Activated T-helper 2 cell treated with anti-CD3 and anti-CD28 coated beads, Interferon-gamma antibody, Interleukin-2, Interleukin-4, amounts not matched to agents 10 μg/mL and 5 μg/mL and 100 μg/mL, durations not matched to agents 14 hours and 24 hours and 36 hours (primary cell): ENCODE data around the gene SPATA46. TPM values are rescaled to one million over a fixed set of nuclear protein-coding genes. Genes with fewer than 3 reads are reported as not detected.
"Not testable (repeated sequence)": the region's sequence is repeated elsewhere in the genome, so short reads cannot be mapped to it uniquely, and the experiment has no call there.

Experiments used
- DNase-seq: peaks from one replicate; pipeline ENCODE4 v3.0.0; 2021; ENCODE audit warnings: low spot score
- H3K27ac Mint-ChIP-seq: one replicate; pipeline ENCODE4 v1.8.0; 2021; ENCODE audit warnings: mixed read lengths
- H3K27me3 Mint-ChIP-seq: one replicate; pipeline ENCODE4 v1.8.0; 2021; ENCODE audit warnings: low read depth, mixed read lengths
- H3K36me3 Mint-ChIP-seq: one replicate; pipeline ENCODE4 v1.8.0; 2021; ENCODE audit warnings: low read depth, mixed read lengths
- H3K4me1 Mint-ChIP-seq: one replicate; pipeline ENCODE4 v1.8.0; 2021; ENCODE audit warnings: low read depth, mixed read lengths
- H3K4me3 Mint-ChIP-seq: one replicate; pipeline ENCODE4 v1.8.0; 2021; ENCODE audit warnings: low read depth, mild to moderate bottlenecking, moderate library complexity, mixed read lengths
- H3K9me3 Mint-ChIP-seq: one replicate; pipeline ENCODE4 v1.8.0; 2021; ENCODE audit warnings: mixed read lengths
- intact Hi-C: fragments of 100-400 bp; cut with micrococcal nuclease; formaldehyde crosslinking; loops from one replicate; pipeline ENCODE4 v1.15.1; 2023
- total RNA-seq: library from RNA; stranded (reverse); gene quantifications from 2 replicates; pipeline ENCODE4 v1.2.3, GENCODE V29; 2022

Gene SPATA46
- total RNA-seq, result not detected in 2 replicates

GRCh38 chr1:162376691-162377090 lies at the start of gene SPATA46:
SPATA46 (minus strand) TSS chr1:162376854; CDS start chr1:162376790, 64 bp downstream.
- Mint-ChIP-seq H3K27ac (no peak within 1 kb of the TSS), H3K27me3 (peaks cover 2% of the 10 kb centered on the region), H3K4me3 (no peak within 1 kb of the TSS), H3K4me1 (no peaks in the 10 kb centered on the region), H3K9me3 (no peaks in the 10 kb centered on the region), H3K36me3 (no peaks in the 10 kb centered on the region)
- no peak for DNase-seq
- intact Hi-C loops, result no loop called here

GRCh38 chr1:162422662-162423375 lies 46.2 kb upstream of the SPATA46 start:
- no peak for DNase-seq
- peaks cover 2% of the 10 kb centered on the region for H3K4me1 Mint-ChIP-seq
- intact Hi-C loops, result no loop called here
- no peaks in the 10 kb centered on the region for H3K9me3 Mint-ChIP-seq
- H3K4me3 Mint-ChIP-seq, result no peak overlapping the region
- no peaks in the 10 kb centered on the region for H3K36me3 Mint-ChIP-seq
- peaks cover 6% of the 10 kb centered on the region for H3K27me3 Mint-ChIP-seq
- H3K27ac Mint-ChIP-seq, result no peak overlapping the region

GRCh38 chr1:162421258-162422164 lies 44.9 kb upstream of the SPATA46 start:
- no peaks in the 10 kb centered on the region for H3K9me3 Mint-ChIP-seq
- H3K36me3 Mint-ChIP-seq, result no peaks in the 10 kb centered on the region
- DNase-seq, result no peak
- peaks cover 2% of the 10 kb centered on the region for H3K4me1 Mint-ChIP-seq
- H3K4me3 Mint-ChIP-seq, result no peak overlapping the region
- H3K27ac Mint-ChIP-seq, result no peak overlapping the region
- H3K27me3 Mint-ChIP-seq, result peaks cover 6% of the 10 kb centered on the region
- intact Hi-C loops, result no loop called here

- peaks cover 2% of the 10 kb centered on the region for H3K4me1 Mint-ChIP-seq
- H3K27me3 Mint-ChIP-seq, result peaks cover 6% of the 10 kb centered on the region
- no peak for DNase-seq
- H3K4me3 Mint-ChIP-seq, result no peak overlapping the region
- H3K36me3 Mint-ChIP-seq, result no peaks in the 10 kb centered on the region
- H3K9me3 Mint-ChIP-seq, result no peaks in the 10 kb centered on the region
- intact Hi-C loops, result no loop called here
- no peak overlapping the region for H3K27ac Mint-ChIP-seq
Measured at GRCh38 chr1:162420120-162420519, 43.5 kb upstream of the SPATA46 start.

GRCh38 chr1:162419450-162419931 lies 42.8 kb upstream of the SPATA46 start:
- DNase-seq, H3K27me3 Mint-ChIP-seq, H3K9me3 Mint-ChIP-seq, H3K4me3 Mint-ChIP-seq, H3K36me3 Mint-ChIP-seq, intact Hi-C loops, H3K4me1 Mint-ChIP-seq, H3K27ac Mint-ChIP-seq: not testable (repeated sequence)

- H3K9me3 Mint-ChIP-seq, H3K4me1 Mint-ChIP-seq, H3K27ac Mint-ChIP-seq, H3K36me3 Mint-ChIP-seq, H3K27me3 Mint-ChIP-seq, DNase-seq, intact Hi-C loops, H3K4me3 Mint-ChIP-seq: not testable (repeated sequence)
Measured at GRCh38 chr1:162418584-162418983, 41.9 kb upstream of the SPATA46 start.

GRCh38 chr1:162417650-162418049 lies 41.0 kb upstream of the SPATA46 start:
- Mint-ChIP-seq H3K27ac (no peak overlapping the region), H3K4me3 (no peak overlapping the region), H3K9me3 (no peaks in the 10 kb centered on the region), H3K27me3 (no peaks in the 10 kb centered on the region), H3K4me1 (peaks cover 10% of the 10 kb centered on the region), H3K36me3 (no peaks in the 10 kb centered on the region)
- intact Hi-C loops, result no loop called here
- DNase-seq, result no peak

GRCh38 chr1:162416909-162417308 lies 40.3 kb upstream of the SPATA46 start:
- DNase-seq, result no peak
- H3K4me1 Mint-ChIP-seq, result peaks cover 10% of the 10 kb centered on the region
- H3K27me3 Mint-ChIP-seq, result no peaks in the 10 kb centered on the region
- intact Hi-C loops, result no loop called here
- no peaks in the 10 kb centered on the region for H3K9me3 Mint-ChIP-seq
- H3K27ac Mint-ChIP-seq, result no peak overlapping the region
- H3K4me3 Mint-ChIP-seq, result no peak overlapping the region
- no peaks in the 10 kb centered on the region for H3K36me3 Mint-ChIP-seq

GRCh38 chr1:162416215-162416614 lies 39.6 kb upstream of the SPATA46 start:
- Mint-ChIP-seq H3K36me3 (no peaks in the 10 kb centered on the region), H3K4me1 (peaks cover 8% of the 10 kb centered on the region), H3K27me3 (no peaks in the 10 kb centered on the region), H3K27ac (no peak overlapping the region), H3K4me3 (no peak overlapping the region), H3K9me3 (no peaks in the 10 kb centered on the region)
- intact Hi-C loops, result no loop called here
- no peak for DNase-seq

- Mint-ChIP-seq H3K36me3 (no peaks in the 10 kb centered on the region), H3K27me3 (no peaks in the 10 kb centered on the region), H3K4me3 (no peak within 1 kb of the TSS)
Measured at GRCh38 chr1:162412002-162412401, 35.3 kb upstream of the SPATA46 start, which contains the start of gene SH2D1B. SH2D1B (minus strand) TSS chr1:162412136; CDS start chr1:162412016, 120 bp downstream.

GRCh38 chr1:162407539-162407938 lies 30.9 kb upstream of the SPATA46 start:
- H3K9me3 Mint-ChIP-seq, result no peaks in the 10 kb centered on the region
- H3K4me3 Mint-ChIP-seq, result no peak overlapping the region
- H3K27me3 Mint-ChIP-seq, result peaks cover 2% of the 10 kb centered on the region
- no peak overlapping the region for H3K27ac Mint-ChIP-seq
- DNase-seq, result no peak
- intact Hi-C loops, result no loop called here
- H3K36me3 Mint-ChIP-seq, result no peaks in the 10 kb centered on the region
- H3K4me1 Mint-ChIP-seq, result peaks cover 14% of the 10 kb centered on the region

More at GRCh38 chr1:162412002-162412401, 35.3 kb upstream of the SPATA46 start, which contains the start of gene SH2D1B:
- no peaks in the 10 kb centered on the region for H3K9me3 Mint-ChIP-seq
- peaks cover 13% of the 10 kb centered on the region for H3K4me1 Mint-ChIP-seq
- no peak for DNase-seq
- intact Hi-C loops, result no loop called here
- peak within 1 kb of the TSS; percentile 71 for H3K27ac Mint-ChIP-seq

GRCh38 chr1:162406811-162407210 lies 30.2 kb upstream of the SPATA46 start:
- H3K4me1 Mint-ChIP-seq, result peaks cover 14% of the 10 kb centered on the region
- intact Hi-C loops, result no loop called here
- H3K27ac Mint-ChIP-seq, result no peak overlapping the region
- no peak overlapping the region for H3K4me3 Mint-ChIP-seq
- no peaks in the 10 kb centered on the region for H3K36me3 Mint-ChIP-seq
- no peaks in the 10 kb centered on the region for H3K9me3 Mint-ChIP-seq
- peaks cover 2% of the 10 kb centered on the region for H3K27me3 Mint-ChIP-seq
- DNase-seq, result no peak

- DNase-seq, result no peak
- H3K9me3 Mint-ChIP-seq, result no peaks in the 10 kb centered on the region
- intact Hi-C loops, result no loop called here
- no peaks in the 10 kb centered on the region for H3K36me3 Mint-ChIP-seq
- no peak overlapping the region for H3K27ac Mint-ChIP-seq
- no peak overlapping the region for H3K4me3 Mint-ChIP-seq
- H3K4me1 Mint-ChIP-seq, result peaks cover 14% of the 10 kb centered on the region
- peaks cover 3% of the 10 kb centered on the region for H3K27me3 Mint-ChIP-seq
Measured at GRCh38 chr1:162405800-162406199, 29.1 kb upstream of the SPATA46 start.
